ENCODE results near the gene AP2S1. TPM values are rescaled to one million over a fixed set of nuclear protein-coding genes. Genes with fewer than 3 reads are reported as not detected.
"Not testable (repeated sequence)": the region's sequence is repeated elsewhere in the genome, so short reads cannot be mapped to it uniquely, and the experiment has no call there.

Gene AP2S1
- total RNA-seq, 1 experiment from 2014 or later: 241 TPM

- Histone ChIP-seq H3K4me1 (ENCODE audit: insufficient read depth, low read length, poor library complexity, severe bottlenecking) (no peaks in the 10 kb centered on the region), H3K36me3 (ENCODE audit: insufficient read depth, low read length, poor library complexity, severe bottlenecking) (no peaks in the 10 kb centered on the region), H3K27ac (ENCODE audit: low read depth, low read length, poor library complexity, severe bottlenecking) (no peak overlapping the region), H3K27me3 (replicated peaks; ENCODE audit: insufficient read depth, low read depth, low read length, poor library complexity) (no peaks in the 10 kb centered on the region), H3K4me3 (ENCODE audit: low read depth, low read length, poor library complexity, severe bottlenecking) (no peak overlapping the region), H3K9me3 (ENCODE audit: low read depth, low read length, poor library complexity, severe bottlenecking) (no peaks in the 10 kb centered on the region)
- TF ChIP-seq CTCF (conservative IDR thresholded peaks at IDR 0.05; ENCODE audit: low read depth, low read length) (no peak), EZH2 (IDR thresholded peaks at IDR 0.05; ENCODE audit: borderline replicate concordance, low read depth, low read length, poor library complexity, severe bottlenecking) (no peak)
- intact Hi-C loops (cut with micrococcal nuclease; ENCODE audit: unreplicated experiment): no loop called here
- CTCF ChIA-PET: no interaction called here
- POLR2A ChIA-PET (ENCODE audit: low non-redundant PET): no interaction called here
- DNase-seq (ENCODE audit: low spot score): no peak
- BruUV-seq (replicated peaks): no TSS peak
Measured at GRCh38 chr19:46872967-46873366, 22.3 kb upstream of the AP2S1 start.

- POLR2A ChIA-PET (ENCODE audit: low non-redundant PET); H3K9me3 ChIP-seq (ENCODE audit: low read depth, low read length, poor library complexity, severe bottlenecking); H3K27ac ChIP-seq (ENCODE audit: low read depth, low read length, poor library complexity, severe bottlenecking): not testable (repeated sequence)
Measured at GRCh38 chr19:46871173-46871572, 20.5 kb upstream of the AP2S1 start.

GRCh38 chr19:46868025-46868802 lies 17.6 kb upstream of the AP2S1 start:
- POLR2A ChIA-PET (ENCODE audit: low non-redundant PET): interaction anchor here (0.6 to 0.7 kb wide), 2 partner anchors 12 to 90 kb away, joined by 3 to 8 read pairs; no protein-coding TSS in a partner anchor

More at GRCh38 chr19:46871173-46871572, 20.5 kb upstream of the AP2S1 start:
- CTCF ChIA-PET; H3K27me3 ChIP-seq (replicated peaks; ENCODE audit: insufficient read depth, low read depth, low read length, poor library complexity); H3K4me3 ChIP-seq (ENCODE audit: low read depth, low read length, poor library complexity, severe bottlenecking); intact Hi-C loops (cut with micrococcal nuclease; ENCODE audit: unreplicated experiment); H3K36me3 ChIP-seq (ENCODE audit: insufficient read depth, low read length, poor library complexity, severe bottlenecking); BruUV-seq (replicated peaks); DNase-seq (ENCODE audit: low spot score): not testable (repeated sequence)
- peaks cover 11% of the 10 kb centered on the region for H3K4me1 ChIP-seq (ENCODE audit: insufficient read depth, low read length, poor library complexity, severe bottlenecking)

More at GRCh38 chr19:46868025-46868802, 17.6 kb upstream of the AP2S1 start:
- TF ChIP-seq CTCF (conservative IDR thresholded peaks at IDR 0.05; ENCODE audit: low read depth, low read length) (no peak), EZH2 (IDR thresholded peaks at IDR 0.05; ENCODE audit: borderline replicate concordance, low read depth, low read length, poor library complexity, severe bottlenecking) (no peak)
- BruUV-seq (replicated peaks): no TSS peak
- H3K4me1 ChIP-seq (ENCODE audit: insufficient read depth, low read length, poor library complexity, severe bottlenecking): peaks cover 26% of the 10 kb centered on the region
- H3K4me3 ChIP-seq (ENCODE audit: low read depth, low read length, poor library complexity, severe bottlenecking): no peak overlapping the region
- CTCF ChIA-PET: no interaction called here
- no peak overlapping the region for H3K27ac ChIP-seq (ENCODE audit: low read depth, low read length, poor library complexity, severe bottlenecking)
- intact Hi-C loops (cut with micrococcal nuclease; ENCODE audit: unreplicated experiment): no loop called here
- no peaks in the 10 kb centered on the region for H3K27me3 ChIP-seq (replicated peaks; ENCODE audit: insufficient read depth, low read depth, low read length, poor library complexity)
- peaks cover 3% of the 10 kb centered on the region for H3K36me3 ChIP-seq (ENCODE audit: insufficient read depth, low read length, poor library complexity, severe bottlenecking)
- no peak for DNase-seq (ENCODE audit: low spot score)
- H3K9me3 ChIP-seq (ENCODE audit: low read depth, low read length, poor library complexity, severe bottlenecking): no peaks in the 10 kb centered on the region
